Skeletal muscle tissue (tissue), 4 donors: ENCODE results near the gene ZBTB38. TPM values are rescaled to one million over a fixed set of nuclear protein-coding genes. Genes with fewer than 3 reads are reported as not detected.

ENCODE experiments used
- H3K27ac ChIP-seq: one replicate; pipeline ENCODE4 v1.7.0; 2013; ENCODE audit warnings: mild to moderate bottlenecking, low read depth, low read length, inconsistent platforms
- H3K27me3 ChIP-seq, 3 donors: one replicate each; pipeline ENCODE4 v1.7.0; 2013; ENCODE audit warnings: low read length in 3 of 3; ENCODE audit not compliant: control insufficient read depth in 3 of 3, insufficient read depth in 3 of 3
- H3K36me3 ChIP-seq, 3 donors: one replicate each; pipeline ENCODE4 v1.7.0; 2013; ENCODE audit warnings: low read length in 3 of 3; ENCODE audit not compliant: control insufficient read depth in 3 of 3, insufficient read depth in 3 of 3
- H3K4me1 ChIP-seq, 3 donors: one replicate each; pipeline ENCODE4 v1.7.0; 2013; ENCODE audit warnings: low read length in 3 of 3, mild to moderate bottlenecking in 3 of 3; ENCODE audit not compliant: control insufficient read depth in 3 of 3, insufficient read depth in 3 of 3
- H3K4me3 ChIP-seq, 3 donors: one replicate each; pipeline ENCODE4 v1.7.0; 2013; ENCODE audit warnings: low read length in 3 of 3
- H3K9ac ChIP-seq, 3 donors: one replicate each; pipeline ENCODE4 v1.7.0; 2013; ENCODE audit warnings: low read length in 3 of 3, mild to moderate bottlenecking in 3 of 3, moderate library complexity in 2 of 3, low read depth in 1 of 3
- H3K9me3 ChIP-seq, 3 donors: one replicate each; pipeline ENCODE4 v1.7.0; 2013; ENCODE audit warnings: low read length in 3 of 3; ENCODE audit not compliant: control insufficient read depth in 3 of 3
- total RNA-seq: library from RNA; depleted of rRNA; stranded (reverse); fragments of >200 nt; gene quantifications from one replicate; pipeline ENCODE4 v1.2.3, GENCODE V29; 2014
- donor health status: Osteomylitis.

ZBTB38 gene
- total RNA-seq, 1 donor from 2014 or later = 29.7 TPM

GRCh38 chr3:141392897-141393734 lies 24.8 kb downstream of the ZBTB38 start:
- Histone ChIP-seq H3K4me1 (no peaks in the 10 kb centered on the region), H3K4me3 (no peak overlapping the region), H3K27ac (no peak overlapping the region), H3K36me3 (peaks cover 0 to 4% (median 0%) of the 10 kb centered on the region in 3 donors), H3K27me3 (no peaks in the 10 kb centered on the region), H3K9me3 (no peaks in the 10 kb centered on the region), H3K9ac (no peak overlapping the region)

GRCh38 chr3:141393735-141394076 lies 25.4 kb downstream of the ZBTB38 start:
- Histone ChIP-seq H3K27me3 (no peaks in the 10 kb centered on the region), H3K27ac (no peak overlapping the region), H3K4me1 (no peaks in the 10 kb centered on the region), H3K36me3 (peaks cover 0 to 4% (median 0%) of the 10 kb centered on the region in 3 donors), H3K9me3 (no peaks in the 10 kb centered on the region), H3K9ac (no peak overlapping the region), H3K4me3 (no peak overlapping the region)

- Histone ChIP-seq H3K27me3 (no peaks in the 10 kb centered on the region), H3K9me3 (no peaks in the 10 kb centered on the region), H3K4me1 (no peaks in the 10 kb centered on the region), H3K4me3 (no peak overlapping the region), H3K9ac (no peak overlapping the region), H3K27ac (no peak overlapping the region), H3K36me3 (peaks cover 0 to 4% (median 0%) of the 10 kb centered on the region in 3 donors)
Observed at GRCh38 chr3:141394560-141394959, 26.3 kb downstream of the ZBTB38 start.

- H3K4me3 ChIP-seq = no peak overlapping the region
- H3K4me1 ChIP-seq = peaks cover 0 to under 1% (median 0%) of the 10 kb centered on the region in 3 donors
- no peak overlapping the region for H3K27ac ChIP-seq
Observed at GRCh38 chr3:141395005-141395589, 26.8 kb downstream of the ZBTB38 start.

GRCh38 chr3:141397996-141398395 lies 29.7 kb downstream of the ZBTB38 start:
- no peak overlapping the region for H3K27ac ChIP-seq
- peaks cover 0 to 4% (median 0%) of the 10 kb centered on the region in 3 donors for H3K36me3 ChIP-seq
- no peak overlapping the region for H3K9ac ChIP-seq
- H3K4me1 ChIP-seq = peaks cover 7 to 15% (median 10%) of the 10 kb centered on the region in 3 donors
- H3K27me3 ChIP-seq = no peaks in the 10 kb centered on the region
- no peaks in the 10 kb centered on the region for H3K9me3 ChIP-seq
- no peak overlapping the region for H3K4me3 ChIP-seq

More at GRCh38 chr3:141395005-141395589, 26.8 kb downstream of the ZBTB38 start:
- Histone ChIP-seq H3K9ac (no peak overlapping the region), H3K9me3 (no peaks in the 10 kb centered on the region), H3K36me3 (peaks cover 0 to 4% (median 0%) of the 10 kb centered on the region in 3 donors), H3K27me3 (no peaks in the 10 kb centered on the region)

GRCh38 chr3:141399200-141399599 lies 30.9 kb downstream of the ZBTB38 start:
- Histone ChIP-seq H3K4me1 (peaks cover 10 to 21% (median 13%) of the 10 kb centered on the region in 3 donors), H3K27ac (no peak overlapping the region), H3K36me3 (peaks cover 3 to 7% (median 4%) of the 10 kb centered on the region in 3 donors), H3K9me3 (no peaks in the 10 kb centered on the region), H3K27me3 (no peaks in the 10 kb centered on the region), H3K4me3 (no peak overlapping the region), H3K9ac (no peak overlapping the region)

GRCh38 chr3:141400073-141400971 lies 32.0 kb downstream of the ZBTB38 start:
- Histone ChIP-seq H3K4me1 (peaks cover 15 to 21% (median 16%) of the 10 kb centered on the region in 3 donors), H3K9ac (peak overlapping the region in 1 of 3 donors; percentile 5)

GRCh38 chr3:141401095-141401494 lies 32.8 kb downstream of the ZBTB38 start:
- H3K4me3 ChIP-seq = no peak overlapping the region
- H3K9ac ChIP-seq = peak overlapping the region in 1 of 3 donors; percentile 69
- H3K27ac ChIP-seq = peak overlapping the region; percentile 87

More at GRCh38 chr3:141400073-141400971, 32.0 kb downstream of the ZBTB38 start:
- H3K9me3 ChIP-seq = no peaks in the 10 kb centered on the region
- peaks cover 9 to 19% (median 13%) of the 10 kb centered on the region in 3 donors for H3K36me3 ChIP-seq
- no peaks in the 10 kb centered on the region for H3K27me3 ChIP-seq
- H3K4me3 ChIP-seq = no peak overlapping the region
- peak overlapping the region; percentile 61 for H3K27ac ChIP-seq

GRCh38 chr3:141401573-141402475 lies 33.5 kb downstream of the ZBTB38 start:
- peak overlapping the region; percentile 69 to 90 (median 89) for H3K9ac ChIP-seq
- peaks cover 15 to 26% (median 25%) of the 10 kb centered on the region in 3 donors for H3K4me1 ChIP-seq
- H3K36me3 ChIP-seq = peaks cover 9 to 25% (median 25%) of the 10 kb centered on the region in 3 donors
- no peaks in the 10 kb centered on the region for H3K27me3 ChIP-seq
- H3K4me3 ChIP-seq = peak overlapping the region; percentile 74 to 84 (median 81)
- no peaks in the 10 kb centered on the region for H3K9me3 ChIP-seq
- H3K27ac ChIP-seq = peak overlapping the region; percentile 87

More at GRCh38 chr3:141401095-141401494, 32.8 kb downstream of the ZBTB38 start:
- Histone ChIP-seq H3K9me3 (no peaks in the 10 kb centered on the region), H3K36me3 (peaks cover 9 to 26% (median 20%) of the 10 kb centered on the region in 3 donors), H3K4me1 (peaks cover 15 to 21% (median 18%) of the 10 kb centered on the region in 3 donors), H3K27me3 (no peaks in the 10 kb centered on the region)
